Astrocyte of the spinal cord (primary cell): Measurements from ENCODE around the gene TNIP1.
A peak's percentile ranks its signal among the peaks of the same experiment; 100 is the strongest.

Source experiments
- DNase-seq: peaks from one replicate; pipeline ENCODE4 v3.0.0; 2011; ENCODE audit warnings: low read depth, low spot score
- H3K4me3 ChIP-seq: 2 replicates; pipeline ENCODE4 v1.5.1; 2011; ENCODE audit warnings: low read depth, mild to moderate bottlenecking, low read length, moderate library complexity
- CTCF ChIP-seq: IDR thresholded peaks from 2 replicates; pipeline ENCODE4 v1.5.1; 2012; ENCODE audit warnings: low read depth, mild to moderate bottlenecking, low read length, inconsistent platforms
- in situ Hi-C: cut with HindIII; loops from 2 replicates; pipeline ENCODE4 v1.10.0; 2017; ENCODE audit warnings: low sequenced_read_pairs

TNIP1 gene

GRCh38 chr5:151123897-151124751 is 43.3 kb upstream of the TNIP1 start:
- no peak overlapping the region for H3K4me3 ChIP-seq
- TF ChIP-seq CTCF: no peak
- in situ Hi-C loops: no loop called here
- DNase-seq: peak; percentile 32

- TF ChIP-seq CTCF: no peak
- in situ Hi-C loops: no loop called here
- H3K4me3 ChIP-seq: no peak overlapping the region
- no peak for DNase-seq
Measured at GRCh38 chr5:151122828-151123227, 42.0 kb upstream of the TNIP1 start.

GRCh38 chr5:151121665-151122064 is 40.8 kb upstream of the TNIP1 start:
- in situ Hi-C loops: no loop called here
- TF ChIP-seq CTCF: no peak

GRCh38 chr5:151121095-151121494 is 40.3 kb upstream of the TNIP1 start:
- in situ Hi-C loops: no loop called here
- no peak for DNase-seq
- TF ChIP-seq CTCF: no peak
- H3K4me3 ChIP-seq: no peak overlapping the region

More at GRCh38 chr5:151121665-151122064, 40.8 kb upstream of the TNIP1 start:
- DNase-seq: no peak
- H3K4me3 ChIP-seq: no peak overlapping the region

- in situ Hi-C loops: no loop called here
- no peak overlapping the region for H3K4me3 ChIP-seq
- DNase-seq: no peak
- no peak for TF ChIP-seq CTCF
Measured at GRCh38 chr5:151118913-151119575, 38.2 kb upstream of the TNIP1 start.

- DNase-seq: peak; percentile 59
- TF ChIP-seq CTCF: peak; percentile 99
- no peak overlapping the region for H3K4me3 ChIP-seq
- in situ Hi-C loops: no loop called here
Measured at GRCh38 chr5:151115272-151115905, 34.6 kb upstream of the TNIP1 start.
